ENCODE results near the gene VPREB1. TPM values are rescaled to one million over a fixed set of nuclear protein-coding genes. Genes with fewer than 3 reads are reported as not detected.
A peak's percentile ranks its signal among the peaks of the same experiment; 100 is the strongest.

VPREB1 gene
- total RNA-seq, 1 donor from 2014 or later, result not detected

- H3K36me3 ChIP-seq, result no peaks in the 10 kb centered on the region
- TF ChIP-seq POLR2AphosphoS5 (IDR thresholded peaks at IDR 0.05; ENCODE audit: insufficient read depth in 1 of 2, low read depth in 1 of 2), result no peak
- TF ChIP-seq, protein P1, sequence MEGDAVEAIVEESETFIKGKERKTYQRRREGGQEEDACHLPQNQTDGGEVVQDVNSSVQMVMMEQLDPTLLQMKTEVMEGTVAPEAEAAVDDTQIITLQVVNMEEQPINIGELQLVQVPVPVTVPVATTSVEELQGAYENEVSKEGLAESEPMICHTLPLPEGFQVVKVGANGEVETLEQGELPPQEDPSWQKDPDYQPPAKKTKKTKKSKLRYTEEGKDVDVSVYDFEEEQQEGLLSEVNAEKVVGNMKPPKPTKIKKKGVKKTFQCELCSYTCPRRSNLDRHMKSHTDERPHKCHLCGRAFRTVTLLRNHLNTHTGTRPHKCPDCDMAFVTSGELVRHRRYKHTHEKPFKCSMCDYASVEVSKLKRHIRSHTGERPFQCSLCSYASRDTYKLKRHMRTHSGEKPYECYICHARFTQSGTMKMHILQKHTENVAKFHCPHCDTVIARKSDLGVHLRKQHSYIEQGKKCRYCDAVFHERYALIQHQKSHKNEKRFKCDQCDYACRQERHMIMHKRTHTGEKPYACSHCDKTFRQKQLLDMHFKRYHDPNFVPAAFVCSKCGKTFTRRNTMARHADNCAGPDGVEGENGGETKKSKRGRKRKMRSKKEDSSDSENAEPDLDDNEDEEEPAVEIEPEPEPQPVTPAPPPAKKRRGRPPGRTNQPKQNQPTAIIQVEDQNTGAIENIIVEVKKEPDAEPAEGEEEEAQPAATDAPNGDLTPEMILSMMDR (IDR thresholded peaks at IDR 0.05), result no peak
- H3K4me1 ChIP-seq, result no peaks in the 10 kb centered on the region
- no peaks in the 10 kb centered on the region for H3K27me3 ChIP-seq
- no peaks in the 10 kb centered on the region for H3K9me3 ChIP-seq
- no peak for DNase-seq (ENCODE audit: extremely low spot score in 2 of 2)
- H3K27ac ChIP-seq, result no peak overlapping the region
- intact Hi-C loops (cut with DNase I), result loop anchor here (5.0 kb wide), 1 partner anchor 195 kb away; no protein-coding TSS in a partner anchor
- no peak overlapping the region for H3K4me3 ChIP-seq
These were observed 2.1 kb upstream of the VPREB1 start for GRCh38 chr22:22242488-22242887.

- H3K36me3 ChIP-seq, result no peaks in the 10 kb centered on the region
- H3K4me1 ChIP-seq, result no peaks in the 10 kb centered on the region
- peak in 1 of 2 donors; percentile 69 for DNase-seq (ENCODE audit: extremely low spot score in 2 of 2)
- H3K27ac ChIP-seq, result no peak overlapping the region
- no peak overlapping the region for H3K4me3 ChIP-seq
- intact Hi-C loops (cut with DNase I), result loop anchor here (5.0 kb wide), 1 partner anchor 196 kb away; no protein-coding TSS in a partner anchor
- no peaks in the 10 kb centered on the region for H3K9me3 ChIP-seq
- TF ChIP-seq, protein P1 (IDR thresholded peaks at IDR 0.05), result no peak
- no peak for TF ChIP-seq POLR2AphosphoS5 (IDR thresholded peaks at IDR 0.05; ENCODE audit: insufficient read depth in 1 of 2, low read depth in 1 of 2)
- no peak for TF ChIP-seq POLR2A (IDR thresholded peaks at IDR 0.05)
- no peaks in the 10 kb centered on the region for H3K27me3 ChIP-seq
These were observed 1.4 kb upstream of the VPREB1 start for GRCh38 chr22:22243033-22243680.

- Histone ChIP-seq H3K4me3 (no peak overlapping the region), H3K27me3 (no peaks in the 10 kb centered on the region)
- TF ChIP-seq, protein P1 (IDR thresholded peaks at IDR 0.05), result no peak
- TF ChIP-seq POLR2A (IDR thresholded peaks at IDR 0.05), result no peak
- no peak for TF ChIP-seq POLR2AphosphoS5 (IDR thresholded peaks at IDR 0.05; ENCODE audit: insufficient read depth in 1 of 2, low read depth in 1 of 2)
These were observed 797 bp downstream of the VPREB1 start for GRCh38 chr22:22245256-22245909.

GRCh38 chr22:22245935-22246525 lies 1.4 kb downstream of the VPREB1 start:
- intact Hi-C loops (cut with DNase I), result no loop called here
- H3K27me3 ChIP-seq, result no peaks in the 10 kb centered on the region
- no peaks in the 10 kb centered on the region for H3K36me3 ChIP-seq
- DNase-seq (ENCODE audit: extremely low spot score in 2 of 2), result peak in 1 of 2 donors; percentile 6
- H3K4me1 ChIP-seq, result no peaks in the 10 kb centered on the region
- no peaks in the 10 kb centered on the region for H3K9me3 ChIP-seq
- no peak overlapping the region for H3K4me3 ChIP-seq
- H3K27ac ChIP-seq, result no peak overlapping the region
- TF ChIP-seq POLR2AphosphoS5 (IDR thresholded peaks at IDR 0.05; ENCODE audit: insufficient read depth in 1 of 2, low read depth in 1 of 2), result no peak
- TF ChIP-seq, protein P1 (IDR thresholded peaks at IDR 0.05), result no peak
- no peak for TF ChIP-seq POLR2A (IDR thresholded peaks at IDR 0.05)

More at GRCh38 chr22:22245256-22245909, 797 bp downstream of the VPREB1 start:
- Histone ChIP-seq H3K9me3 (no peaks in the 10 kb centered on the region), H3K36me3 (no peaks in the 10 kb centered on the region), H3K27ac (no peak overlapping the region), H3K4me1 (no peaks in the 10 kb centered on the region)
- DNase-seq (ENCODE audit: extremely low spot score in 2 of 2), result peak in 1 of 2 donors; percentile 32
- intact Hi-C loops (cut with DNase I), result no loop called here
